DMS 273 treated with DMSO at 0.1 percent for 48 hours (cell line): ENCODE results near the gene TMEM88.

Experiments used
- DNase-seq: peaks from one replicate; lab custom pipeline; 2025; lab: John Stamatoyannopoulos, UW

Gene TMEM88

GRCh38 chr17:7843536-7844291 lies 11.2 kb upstream of the TMEM88 start:
- DNase-seq, result peak; percentile 55

GRCh38 chr17:7844292-7845154 lies 10.3 kb upstream of the TMEM88 start:
- peak; percentile 79 for DNase-seq

- no peak for DNase-seq
Observed at GRCh38 chr17:7845359-7846062, 9.4 kb upstream of the TMEM88 start.

GRCh38 chr17:7846063-7846735 lies 8.7 kb upstream of the TMEM88 start:
- DNase-seq, result no peak

GRCh38 chr17:7846765-7847661 lies 7.9 kb upstream of the TMEM88 start:
- DNase-seq, result no peak

GRCh38 chr17:7848131-7848579 lies 6.7 kb upstream of the TMEM88 start:
- no peak for DNase-seq

GRCh38 chr17:7848739-7849129 lies 6.1 kb upstream of the TMEM88 start:
- DNase-seq, result no peak

- no peak for DNase-seq
Observed at GRCh38 chr17:7849130-7849750, 5.6 kb upstream of the TMEM88 start.

GRCh38 chr17:7849751-7850504 lies 4.9 kb upstream of the TMEM88 start:
- DNase-seq, result no peak

- no peak for DNase-seq
Observed at GRCh38 chr17:7850701-7851437, 4.0 kb upstream of the TMEM88 start.

- no peak for DNase-seq
Observed at GRCh38 chr17:7851438-7852261, 3.2 kb upstream of the TMEM88 start.

GRCh38 chr17:7852262-7852670 lies 2.6 kb upstream of the TMEM88 start:
- DNase-seq, result no peak

- DNase-seq, result no peak
Observed at GRCh38 chr17:7852919-7853690, 1.8 kb upstream of the TMEM88 start.

- DNase-seq, result no peak
Observed at GRCh38 chr17:7853691-7854038, 1.2 kb upstream of the TMEM88 start.

GRCh38 chr17:7854078-7854777 lies 638 bp upstream of the TMEM88 start:
- no peak for DNase-seq

- DNase-seq, result no peak
Observed at GRCh38 chr17:7855660-7856010, 769 bp downstream of the TMEM88 start.
